ENCODE results near the gene TRPM8. TPM values are rescaled to one million over a fixed set of nuclear protein-coding genes. Genes with fewer than 3 reads are reported as not detected.

TRPM8 gene
- total RNA-seq, 4 donors from 2014 or later = not detected

DNA sequence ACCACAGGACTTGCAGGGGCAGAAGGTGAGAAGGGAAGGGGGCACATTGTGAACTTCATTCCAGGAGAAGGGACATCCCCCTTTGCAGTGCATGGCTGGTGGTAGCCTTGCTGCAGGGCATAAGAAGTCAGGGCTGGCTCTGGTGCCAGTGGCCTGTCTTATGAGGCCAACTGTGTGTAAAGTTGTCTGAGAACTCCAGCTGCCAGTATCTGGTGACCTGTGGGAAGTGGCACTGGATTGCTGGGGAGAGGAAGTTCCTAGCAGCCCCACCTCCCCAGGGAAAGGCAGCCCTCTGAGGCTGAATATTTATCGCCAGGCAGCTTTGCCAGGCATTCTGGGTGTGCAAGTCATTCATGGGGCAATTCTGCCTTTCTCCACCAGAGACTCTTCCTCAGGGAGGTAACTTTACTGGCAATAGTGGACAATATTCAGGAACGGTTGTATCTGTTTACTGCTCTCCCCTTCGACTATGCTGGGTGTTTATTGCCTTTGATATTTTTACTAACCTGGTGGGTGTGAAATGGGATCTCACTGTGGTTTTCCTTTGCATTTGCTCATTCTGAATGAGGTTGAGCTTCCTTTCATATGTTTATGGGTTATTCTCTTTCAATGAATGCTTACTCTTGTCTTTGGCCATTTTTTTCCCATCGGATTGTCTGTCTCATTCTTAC, 12.3 kb downstream of the TRPM8 start:
- H3K27me3 ChIP-seq = peaks cover 55% of the 10 kb centered on the region
- TF ChIP-seq POLR2AphosphoS5 (IDR thresholded peaks at IDR 0.05) (no peak), EP300 (IDR thresholded peaks at IDR 0.05) (no peak), POLR2A (IDR thresholded peaks at IDR 0.05) (no peak)
- TF ChIP-seq, protein P1, sequence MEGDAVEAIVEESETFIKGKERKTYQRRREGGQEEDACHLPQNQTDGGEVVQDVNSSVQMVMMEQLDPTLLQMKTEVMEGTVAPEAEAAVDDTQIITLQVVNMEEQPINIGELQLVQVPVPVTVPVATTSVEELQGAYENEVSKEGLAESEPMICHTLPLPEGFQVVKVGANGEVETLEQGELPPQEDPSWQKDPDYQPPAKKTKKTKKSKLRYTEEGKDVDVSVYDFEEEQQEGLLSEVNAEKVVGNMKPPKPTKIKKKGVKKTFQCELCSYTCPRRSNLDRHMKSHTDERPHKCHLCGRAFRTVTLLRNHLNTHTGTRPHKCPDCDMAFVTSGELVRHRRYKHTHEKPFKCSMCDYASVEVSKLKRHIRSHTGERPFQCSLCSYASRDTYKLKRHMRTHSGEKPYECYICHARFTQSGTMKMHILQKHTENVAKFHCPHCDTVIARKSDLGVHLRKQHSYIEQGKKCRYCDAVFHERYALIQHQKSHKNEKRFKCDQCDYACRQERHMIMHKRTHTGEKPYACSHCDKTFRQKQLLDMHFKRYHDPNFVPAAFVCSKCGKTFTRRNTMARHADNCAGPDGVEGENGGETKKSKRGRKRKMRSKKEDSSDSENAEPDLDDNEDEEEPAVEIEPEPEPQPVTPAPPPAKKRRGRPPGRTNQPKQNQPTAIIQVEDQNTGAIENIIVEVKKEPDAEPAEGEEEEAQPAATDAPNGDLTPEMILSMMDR (IDR thresholded peaks at IDR 0.05) = no peak
- no peak overlapping the region for H3K4me3 ChIP-seq
- H3K36me3 ChIP-seq = no peaks in the 10 kb centered on the region
- H3K9me3 ChIP-seq = no peaks in the 10 kb centered on the region
- no peak overlapping the region for H3K27ac ChIP-seq
- ATAC-seq = no peak
- WGBS, 2 donors (ENCODE audit: low coverage in 1 of 2) = 29 to 83% methylated on average over 1 to 4 of the region's 4 CpGs
- H3K4me1 ChIP-seq = no peaks in the 10 kb centered on the region

DNA sequence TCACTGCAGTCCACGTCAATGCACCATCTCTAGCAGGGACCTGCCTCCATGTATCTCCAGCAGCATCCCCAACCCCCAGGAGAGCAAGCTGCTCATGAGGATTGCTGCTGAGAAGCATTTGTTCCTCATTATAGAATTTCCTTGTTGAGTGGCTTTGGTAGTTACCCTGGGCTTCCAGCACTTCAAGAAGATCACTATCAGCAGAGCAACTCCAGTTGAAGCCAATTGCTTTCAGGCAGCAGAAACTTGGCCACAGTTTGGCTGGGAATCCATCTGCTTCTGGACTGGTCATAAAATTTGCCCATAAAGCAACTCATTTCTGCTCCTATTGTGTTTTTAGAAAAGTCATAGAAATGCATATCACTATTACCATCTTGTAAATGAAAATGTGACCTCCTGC, 17.4 kb downstream of the TRPM8 start:
- no peak for ATAC-seq
- H3K9me3 ChIP-seq = no peaks in the 10 kb centered on the region
- peaks cover 0 to 8% (median 0%) of the 10 kb centered on the region in 3 donors for H3K4me1 ChIP-seq
- 88% methylated on average over 1 of the region's 1 CpG; no CpG with 5 or more reads in 1 of the 2 donors for WGBS, 2 donors (ENCODE audit: low coverage in 1 of 2)
- peaks cover 62% of the 10 kb centered on the region for H3K27me3 ChIP-seq
- H3K27ac ChIP-seq = no peak overlapping the region
- H3K4me3 ChIP-seq = no peak overlapping the region
- TF ChIP-seq EP300 (IDR thresholded peaks at IDR 0.05) (no peak), POLR2AphosphoS5 (IDR thresholded peaks at IDR 0.05) (no peak), POLR2A (IDR thresholded peaks at IDR 0.05) (no peak)
- TF ChIP-seq, protein P1 (IDR thresholded peaks at IDR 0.05) = no peak
- no peaks in the 10 kb centered on the region for H3K36me3 ChIP-seq

DNA sequence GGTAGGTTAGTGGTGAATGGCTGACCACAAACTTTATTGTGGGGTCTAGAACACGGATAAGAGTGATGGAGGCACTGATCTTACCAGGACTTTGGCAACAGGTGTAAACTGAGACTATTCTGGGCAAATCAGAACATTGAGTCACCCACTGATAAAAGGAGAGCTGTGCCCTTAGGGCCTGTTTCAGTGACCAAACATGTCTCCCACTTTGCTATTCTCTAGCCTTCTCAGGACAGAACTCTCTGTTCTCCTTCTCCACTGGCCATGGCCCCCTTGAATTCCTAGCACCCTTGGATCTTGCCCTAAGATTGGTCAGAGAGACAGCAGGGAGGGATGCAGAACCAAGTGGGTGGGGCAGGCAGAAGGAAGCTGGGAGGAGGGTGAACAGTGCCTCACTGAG, 18.3 kb downstream of the TRPM8 start:
- no peak overlapping the region for H3K27ac ChIP-seq
- peaks cover 0 to 8% (median 0%) of the 10 kb centered on the region in 3 donors for H3K4me1 ChIP-seq
- no peak overlapping the region for H3K4me3 ChIP-seq
- H3K27me3 ChIP-seq = peaks cover 63% of the 10 kb centered on the region
- ATAC-seq = no peak
- WGBS, 2 donors (ENCODE audit: low coverage in 1 of 2) = 75 to 80% methylated on average over 1 of the region's 1 CpG
- H3K36me3 ChIP-seq = no peaks in the 10 kb centered on the region
- TF ChIP-seq POLR2A (IDR thresholded peaks at IDR 0.05) (no peak), EP300 (IDR thresholded peaks at IDR 0.05) (no peak)
- TF ChIP-seq, protein P1 (IDR thresholded peaks at IDR 0.05) = no peak
- H3K9me3 ChIP-seq = no peaks in the 10 kb centered on the region

DNA sequence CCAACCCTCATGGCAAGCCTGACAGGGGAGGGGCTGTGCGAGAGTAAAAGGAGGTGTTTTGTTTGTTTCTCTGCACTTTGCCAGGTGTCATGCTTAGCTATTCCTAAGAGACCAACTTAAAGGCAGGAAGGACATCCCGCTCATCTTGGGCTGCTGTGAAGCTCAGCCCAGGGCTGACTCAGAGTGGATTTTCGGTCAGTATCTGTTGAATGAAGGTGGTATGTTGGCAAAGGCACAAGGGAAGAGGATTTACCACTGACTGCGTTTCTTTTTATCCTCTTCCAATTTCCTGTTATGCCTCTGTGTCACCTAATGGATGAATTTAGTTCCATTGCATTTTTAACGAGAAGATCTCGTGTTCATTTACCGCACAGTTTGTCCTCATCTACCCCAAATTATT, 18.9 kb downstream of the TRPM8 start:
- 76 to 82% methylated on average over 6 of the region's 7 CpGs for WGBS, 2 donors (ENCODE audit: low coverage in 1 of 2)
- TF ChIP-seq POLR2A (IDR thresholded peaks at IDR 0.05) (no peak), POLR2AphosphoS5 (IDR thresholded peaks at IDR 0.05) (no peak), EP300 (IDR thresholded peaks at IDR 0.05) (no peak)
- TF ChIP-seq, protein P1 (IDR thresholded peaks at IDR 0.05) = no peak
- no peak for ATAC-seq
- Histone ChIP-seq H3K36me3 (no peaks in the 10 kb centered on the region), H3K4me3 (no peak overlapping the region), H3K4me1 (peaks cover 0 to 8% (median 0%) of the 10 kb centered on the region in 3 donors), H3K9me3 (no peaks in the 10 kb centered on the region), H3K27ac (no peak overlapping the region), H3K27me3 (peaks cover 59% of the 10 kb centered on the region)
